Tibial nerve (tissue), 4 donors: Measurements from ENCODE around the gene TIMM22. TPM values are rescaled to one million over a fixed set of nuclear protein-coding genes. Genes with fewer than 3 reads are reported as not detected.

Source experiments
- DNase-seq, 2 donors: peaks; one replicate each; pipeline ENCODE4 v3.0.0-alpha.2; 2019; ENCODE audit warnings: low spot score in 2 of 2
- H3K27ac ChIP-seq, 4 donors: fragments of 200-600 bp; sonication (generic) in 3 of 4; one replicate each; pipeline ENCODE4 v1.5.1; 2017 to 2019; ENCODE audit warnings: mild to moderate bottlenecking in 1 of 4
- H3K27me3 ChIP-seq, 2 donors: fragments of 200-600 bp; sonication (generic) in 1 of 2; one replicate each; pipeline versions ENCODE4 v1.5.1 to v1.6.0; 2017 to 2019
- H3K36me3 ChIP-seq, 3 donors: fragments of 200-600 bp; sonication (generic); one replicate each; pipeline ENCODE4 v1.5.1; 2018 to 2019
- H3K4me1 ChIP-seq, 4 donors: fragments of 200-600 bp; sonication (generic) in 3 of 4; one replicate each; pipeline ENCODE4 v1.5.1; 2017 to 2019
- H3K4me3 ChIP-seq, 4 donors: fragments of 200-600 bp; sonication (generic) in 3 of 4; one replicate each; pipeline ENCODE4 v1.5.1; 2017 to 2019; ENCODE audit warnings: mild to moderate bottlenecking in 1 of 4, moderate library complexity in 1 of 4
- H3K9me3 ChIP-seq, 4 donors: fragments of 200-600 bp; sonication (generic) in 3 of 4; one replicate each; pipeline ENCODE4 v1.5.1; 2017 to 2019
- EP300 ChIP-seq, 2 donors: sonication (generic); formaldehyde crosslinking; IDR thresholded peaks; one replicate each; pipeline ENCODE4 v1.6.1; 2017; ENCODE audit warnings: antibody characterized with exemption in 2 of 2, mild to moderate bottlenecking in 1 of 2
- POLR2A ChIP-seq, 2 donors: fragments of 450-650 bp; IDR thresholded peaks; one replicate each; pipeline ENCODE4 v1.6.1; 2017; ENCODE audit warnings: antibody characterized with exemption in 2 of 2, mild to moderate bottlenecking in 2 of 2, moderate library complexity in 2 of 2
- WGBS, 2 donors: methylation state at CpG; one replicate each; pipeline ENCODE4 v1.1.5; 2018; 5-methylcytosine and 5-hydroxymethylcytosine counted together
- total RNA-seq, 4 donors: library from RNA; depleted of rRNA; stranded (reverse); fragments of >200 nt; gene quantifications; one replicate each; pipeline ENCODE4 v1.1.0, GENCODE V29; 2016
- TF ChIP-seq, protein P1 (sequence below), 5 experiments: fragments of 200-600 bp in 3 of 5; fragments of 450-650 bp in 2 of 5; sonication (generic) in 3 of 5; IDR thresholded peaks; one replicate each; pipeline ENCODE4 v1.5.1; 2016 to 2019; ENCODE audit warnings: antibody characterized with exemption in 5 of 5, mild to moderate bottlenecking in 3 of 5, moderate library complexity in 2 of 5

Gene TIMM22
- total RNA-seq, 4 donors from 2014 or later = 11.1 to 18.4 (median 14.7) TPM

GRCh38 chr17:981292-981658 is 15.7 kb upstream of the TIMM22 start:
- Histone ChIP-seq H3K4me1 (peaks cover 0 to 30% (median 20%) of the 10 kb centered on the region in 4 donors), H3K4me3 (no peak overlapping the region), H3K9me3 (no peaks in the 10 kb centered on the region), H3K27ac (no peak overlapping the region), H3K27me3 (peaks cover 0 to 4% of the 10 kb centered on the region in 2 donors), H3K36me3 (no peaks in the 10 kb centered on the region)
- no peak for DNase-seq
- WGBS, 2 donors = 38 to 39% methylated on average over 10 of the region's 10 CpGs
- no peak for TF ChIP-seq EP300 (IDR thresholded peaks at IDR 0.05)
- TF ChIP-seq, protein P1, sequence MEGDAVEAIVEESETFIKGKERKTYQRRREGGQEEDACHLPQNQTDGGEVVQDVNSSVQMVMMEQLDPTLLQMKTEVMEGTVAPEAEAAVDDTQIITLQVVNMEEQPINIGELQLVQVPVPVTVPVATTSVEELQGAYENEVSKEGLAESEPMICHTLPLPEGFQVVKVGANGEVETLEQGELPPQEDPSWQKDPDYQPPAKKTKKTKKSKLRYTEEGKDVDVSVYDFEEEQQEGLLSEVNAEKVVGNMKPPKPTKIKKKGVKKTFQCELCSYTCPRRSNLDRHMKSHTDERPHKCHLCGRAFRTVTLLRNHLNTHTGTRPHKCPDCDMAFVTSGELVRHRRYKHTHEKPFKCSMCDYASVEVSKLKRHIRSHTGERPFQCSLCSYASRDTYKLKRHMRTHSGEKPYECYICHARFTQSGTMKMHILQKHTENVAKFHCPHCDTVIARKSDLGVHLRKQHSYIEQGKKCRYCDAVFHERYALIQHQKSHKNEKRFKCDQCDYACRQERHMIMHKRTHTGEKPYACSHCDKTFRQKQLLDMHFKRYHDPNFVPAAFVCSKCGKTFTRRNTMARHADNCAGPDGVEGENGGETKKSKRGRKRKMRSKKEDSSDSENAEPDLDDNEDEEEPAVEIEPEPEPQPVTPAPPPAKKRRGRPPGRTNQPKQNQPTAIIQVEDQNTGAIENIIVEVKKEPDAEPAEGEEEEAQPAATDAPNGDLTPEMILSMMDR (IDR thresholded peaks at IDR 0.05) = no peak
- TF ChIP-seq POLR2A (IDR thresholded peaks at IDR 0.05) = no peak

GRCh38 chr17:983921-984320 is 13.0 kb upstream of the TIMM22 start:
- no peaks in the 10 kb centered on the region for H3K27me3 ChIP-seq
- TF ChIP-seq POLR2A (IDR thresholded peaks at IDR 0.05) (no peak), EP300 (IDR thresholded peaks at IDR 0.05) (no peak)
- TF ChIP-seq, protein P1 (IDR thresholded peaks at IDR 0.05) = no peak
- WGBS, 2 donors = 58 to 67% methylated on average over 3 of the region's 3 CpGs

DNA sequence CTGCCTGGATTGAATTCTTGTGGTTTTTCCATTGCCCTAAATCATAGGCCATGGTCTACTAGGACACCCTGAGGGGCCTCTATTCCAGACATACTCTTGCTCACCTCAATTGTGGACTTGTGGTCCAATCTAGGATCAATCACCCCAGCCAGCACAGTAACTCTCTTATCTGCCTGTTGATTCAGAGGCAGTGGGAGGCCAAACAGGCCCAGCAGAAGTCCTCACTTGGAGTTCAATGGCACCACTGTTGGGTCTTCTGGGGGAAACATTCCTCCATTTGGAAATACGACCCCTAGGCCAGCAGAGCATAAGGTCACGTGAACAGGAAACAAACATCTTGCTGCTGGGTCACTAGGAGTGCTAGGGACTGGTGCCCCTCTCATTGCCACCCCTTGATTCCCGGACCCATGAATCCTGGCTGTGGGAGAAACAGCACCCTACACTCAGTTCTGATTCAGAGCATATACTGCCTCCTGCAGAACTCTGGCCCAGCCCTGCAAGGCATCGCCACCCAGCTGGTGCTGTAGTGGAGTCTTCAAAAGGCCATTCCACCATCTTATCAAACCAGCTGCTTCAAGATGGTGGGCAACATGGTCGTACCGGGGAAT is 10.5 kb upstream of the TIMM22 start:
- TF ChIP-seq, protein P1 (IDR thresholded peaks at IDR 0.05) = no peak
- TF ChIP-seq POLR2A (IDR thresholded peaks at IDR 0.05) = no peak
- no peak for TF ChIP-seq EP300 (IDR thresholded peaks at IDR 0.05)

More at GRCh38 chr17:983921-984320, 13.0 kb upstream of the TIMM22 start:
- Histone ChIP-seq H3K9me3 (no peaks in the 10 kb centered on the region), H3K4me3 (no peak overlapping the region), H3K4me1 (peaks cover 0 to 16% (median 7%) of the 10 kb centered on the region in 4 donors), H3K27ac (no peak overlapping the region), H3K36me3 (no peaks in the 10 kb centered on the region)
- no peak for DNase-seq

GRCh38 chr17:987931-988330 is 9.0 kb upstream of the TIMM22 start:
- WGBS, 2 donors = 87 to 90% methylated on average over 15 of the region's 15 CpGs
- no peaks in the 10 kb centered on the region for H3K27me3 ChIP-seq
- no peaks in the 10 kb centered on the region for H3K9me3 ChIP-seq
- H3K27ac ChIP-seq = no peak overlapping the region
- no peak for DNase-seq
- TF ChIP-seq EP300 (IDR thresholded peaks at IDR 0.05) (no peak), POLR2A (IDR thresholded peaks at IDR 0.05) (no peak)
- TF ChIP-seq, protein P1 (IDR thresholded peaks at IDR 0.05) = no peak
- no peak overlapping the region for H3K4me3 ChIP-seq
- H3K4me1 ChIP-seq = no peaks in the 10 kb centered on the region
- no peaks in the 10 kb centered on the region for H3K36me3 ChIP-seq

More for the DNA sequence above, 10.5 kb upstream of the TIMM22 start:
- no peak overlapping the region for H3K27ac ChIP-seq
- no peaks in the 10 kb centered on the region for H3K27me3 ChIP-seq
- no peaks in the 10 kb centered on the region for H3K9me3 ChIP-seq
- DNase-seq = no peak
- H3K36me3 ChIP-seq = no peaks in the 10 kb centered on the region
- no peak overlapping the region for H3K4me3 ChIP-seq
- 68 to 83% methylated on average over 3 to 6 of the region's 6 CpGs for WGBS, 2 donors
- peaks cover 0 to under 1% (median 0%) of the 10 kb centered on the region in 4 donors for H3K4me1 ChIP-seq

DNA sequence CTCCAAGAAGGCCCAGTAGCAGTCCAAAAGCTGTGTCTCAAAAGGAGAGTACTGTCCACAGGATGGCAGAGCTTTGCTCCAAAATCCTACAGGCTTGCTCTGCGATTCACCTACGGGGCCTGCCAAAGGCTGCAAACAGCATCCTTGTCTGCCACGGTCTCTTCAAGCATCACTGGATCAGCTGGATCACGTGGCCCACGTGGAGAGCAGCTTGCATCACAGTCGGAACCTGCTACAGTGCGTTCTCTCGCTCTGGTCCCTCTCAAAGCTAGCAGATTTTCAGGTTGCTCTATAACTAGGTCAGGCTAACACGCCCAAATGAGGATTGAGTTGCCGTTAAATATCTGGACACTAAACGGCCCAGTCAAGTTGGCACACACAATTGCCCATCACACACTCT is 8.4 kb upstream of the TIMM22 start:
- Histone ChIP-seq H3K4me1 (no peaks in the 10 kb centered on the region), H3K36me3 (no peaks in the 10 kb centered on the region), H3K27ac (no peak overlapping the region), H3K27me3 (no peaks in the 10 kb centered on the region), H3K9me3 (peaks cover 0 to 2% (median 0%) of the 10 kb centered on the region in 4 donors), H3K4me3 (no peak overlapping the region)
- no peak for DNase-seq
- WGBS, 2 donors = 87 to 92% methylated on average over 11 of the region's 11 CpGs
- TF ChIP-seq POLR2A (IDR thresholded peaks at IDR 0.05) = no peak
- TF ChIP-seq, protein P1 (IDR thresholded peaks at IDR 0.05) = no peak
- TF ChIP-seq EP300 (IDR thresholded peaks at IDR 0.05) = no peak
